ENCODE results near the gene SEH1L.
"Not testable (repeated sequence)": the region's sequence is repeated elsewhere in the genome, so short reads cannot be mapped to it uniquely, and the experiment has no call there.

The SEH1L gene

GRCh38 chr18:12947285-12948049, at the start of gene SEH1L:
TSS of gene SEH1L (plus strand) at chr18:12948011. CDS start at chr18:12948122, 111 bp downstream.
- DNase-seq (ENCODE audit: low read depth in 2 of 2), result peak; percentile 97 to 99

- DNase-seq (ENCODE audit: low read depth in 2 of 2), result not testable (repeated sequence)
Observed at GRCh38 chr18:12901208-12901607, 46.6 kb upstream of the SEH1L start.

- DNase-seq (ENCODE audit: low read depth in 2 of 2), result no peak
Observed at GRCh38 chr18:12904012-12904516, 43.7 kb upstream of the SEH1L start.

- no peak for DNase-seq (ENCODE audit: low read depth in 2 of 2)
Observed at GRCh38 chr18:12906119-12906518, 41.7 kb upstream of the SEH1L start.

- DNase-seq (ENCODE audit: low read depth in 2 of 2), result no peak
Observed at GRCh38 chr18:12906773-12907172, 41.0 kb upstream of the SEH1L start.

- DNase-seq (ENCODE audit: low read depth in 2 of 2), result no peak
Observed at GRCh38 chr18:12907258-12907925, 40.4 kb upstream of the SEH1L start.

GRCh38 chr18:12908706-12909105, 39.1 kb upstream of the SEH1L start:
- DNase-seq (ENCODE audit: low read depth in 2 of 2), result no peak

- DNase-seq (ENCODE audit: low read depth in 2 of 2), result peak; percentile 42 to 48
Observed at GRCh38 chr18:12911025-12911928, 36.5 kb upstream of the SEH1L start.

GRCh38 chr18:12911929-12912703, 35.7 kb upstream of the SEH1L start:
- DNase-seq (ENCODE audit: low read depth in 2 of 2), result no peak

- DNase-seq (ENCODE audit: low read depth in 2 of 2), result peak in 1 of 2 donors; percentile 18
Observed at GRCh38 chr18:12921178-12921577, 26.6 kb upstream of the SEH1L start.

GRCh38 chr18:12922266-12922665, 25.5 kb upstream of the SEH1L start:
- no peak for DNase-seq (ENCODE audit: low read depth in 2 of 2)

GRCh38 chr18:12924616-12925015, 23.2 kb upstream of the SEH1L start:
- DNase-seq (ENCODE audit: low read depth in 2 of 2), result no peak

- no peak for DNase-seq (ENCODE audit: low read depth in 2 of 2)
Observed at GRCh38 chr18:12928206-12928605, 19.6 kb upstream of the SEH1L start.

- DNase-seq (ENCODE audit: low read depth in 2 of 2), result no peak
Observed at GRCh38 chr18:12928641-12929040, 19.2 kb upstream of the SEH1L start.

- no peak for DNase-seq (ENCODE audit: low read depth in 2 of 2)
Observed at GRCh38 chr18:12929477-12930083, 18.2 kb upstream of the SEH1L start.

- DNase-seq (ENCODE audit: low read depth in 2 of 2), result no peak
Observed at GRCh38 chr18:12930376-12930775, 17.4 kb upstream of the SEH1L start.

GRCh38 chr18:12930908-12931307, 16.9 kb upstream of the SEH1L start:
- DNase-seq (ENCODE audit: low read depth in 2 of 2), result no peak

- no peak for DNase-seq (ENCODE audit: low read depth in 2 of 2)
Observed at GRCh38 chr18:12933327-12933726, 14.5 kb upstream of the SEH1L start.

- DNase-seq (ENCODE audit: low read depth in 2 of 2), result peak; percentile 45 to 49
Observed at GRCh38 chr18:12934454-12935071, 13.2 kb upstream of the SEH1L start.

GRCh38 chr18:12939162-12939561, 8.6 kb upstream of the SEH1L start:
- DNase-seq (ENCODE audit: low read depth in 2 of 2), result no peak

All from stimulated activated CD8-positive, alpha-beta memory T cell treated with anti-CD3 and anti-CD28 coated beads, Interleukin-15, amount 100 ng/mL, for 48 hours (primary cell).